ENCODE results near the gene HMX2. TPM values are rescaled to one million over a fixed set of nuclear protein-coding genes. Genes with fewer than 3 reads are reported as not detected.

HMX2 gene
- total RNA-seq, result not detected in 2 replicates

GRCh38 chr10:123147635-123148413, at the start of gene HMX2:
Gene HMX2, plus strand, starts transcription at chr10:123148136. Its CDS starts 243 bp downstream, at chr10:123148379.

GRCh38 chr10:123135415-123136141, 12.4 kb upstream of the HMX2 start, which contains the start of gene HMX3:
Gene HMX3, plus strand, starts transcription at chr10:123135970. Its CDS starts 81 bp downstream, at chr10:123136051.

GRCh38 chr10:123154092-123154710, 6.3 kb downstream of the HMX2 start, which contains the start of gene BUB3:
Gene BUB3, plus strand, starts transcription at chr10:123154402. Its CDS starts 516 bp downstream, at chr10:123154918.

Other genes starting within 250 kb of the HMX2 start
- not detected in 2 replicates for gene FAM24A, start 237.5 kb upstream of the HMX2 start, total RNA-seq
- 11.2 and 11.5 TPM in 2 replicates for gene C10orf88, start 193.9 kb upstream of the HMX2 start, total RNA-seq
- 6.1 and 7.3 TPM in 2 replicates for gene PSTK, start 167.7 kb upstream of the HMX2 start, total RNA-seq
- gene IKZF5, start 139.3 kb upstream of the HMX2 start, total RNA-seq, result 1.2 and 2.2 TPM in 2 replicates
- 4.4 and 7.1 TPM in 2 replicates for gene ACADSB, start 139.1 kb upstream of the HMX2 start, total RNA-seq
- 0.16 TPM in 1 of 2 replicates, not detected in the other for gene HMX3, start 12.2 kb upstream of the HMX2 start, total RNA-seq
- 106 and 141 TPM in 2 replicates for gene BUB3, start 6.3 kb downstream of the HMX2 start, total RNA-seq